DOHH2 (cell line): ENCODE results near the gene LRMDA.
A peak's percentile ranks its signal among the peaks of the same experiment; 100 is the strongest.

ENCODE experiments used
- H3F3A ChIP-seq: fragments of 200-600 bp; sonication (generic), shearing (Covaris generic); 2 replicates; pipeline ENCODE4 v1.6.0; 2016; ENCODE audit warnings: antibody characterized with exemption, mild to moderate bottlenecking; ENCODE audit not compliant: control insufficient read depth, insufficient read depth
- H3K27ac ChIP-seq: fragments of 200-600 bp; sonication (generic); 2 replicates; pipeline ENCODE4 v1.5.1; 2014; ENCODE audit warnings: low read depth, mild to moderate bottlenecking, low read length, moderate library complexity
- H3K27me3 ChIP-seq: fragments of 200-600 bp; sonication (generic); 2 replicates; pipeline ENCODE4 v1.6.1; 2014; ENCODE audit warnings: mild to moderate bottlenecking, low read length, mixed read lengths; ENCODE audit not compliant: control insufficient read depth
- H3K36me3 ChIP-seq: fragments of 200-600 bp; sonication (generic); 2 replicates; pipeline ENCODE4 v1.6.1; 2014; ENCODE audit warnings: mild to moderate bottlenecking, low read length, moderate library complexity, mixed read lengths; ENCODE audit not compliant: control insufficient read depth
- H3K4me1 ChIP-seq: fragments of 200-600 bp; sonication (generic); 2 replicates; pipeline ENCODE4 v1.6.1; 2014; ENCODE audit warnings: mild to moderate bottlenecking, low read length, mixed read lengths; ENCODE audit not compliant: control insufficient read depth
- H3K4me2 ChIP-seq: fragments of 200-600 bp; sonication (generic); 2 replicates; pipeline ENCODE4 v1.6.0; 2014; ENCODE audit warnings: mild to moderate bottlenecking, low read length, moderate library complexity
- H3K4me3 ChIP-seq: fragments of 200-600 bp; sonication (generic); 2 replicates; pipeline ENCODE4 v1.5.1; 2014; ENCODE audit warnings: mild to moderate bottlenecking, low read length, mixed read lengths
- H3K79me2 ChIP-seq: fragments of 200-600 bp; sonication (generic); 2 replicates; pipeline ENCODE4 v1.6.1; 2014; ENCODE audit warnings: mild to moderate bottlenecking, low read length, mixed read lengths; ENCODE audit not compliant: control insufficient read depth
- H3K9me2 ChIP-seq: fragments of 200-600 bp; sonication (generic); replicated peaks from 2 replicates; pipeline ENCODE4 v1.6.1; 2014; ENCODE audit warnings: mild to moderate bottlenecking, low read length, mixed read lengths; ENCODE audit not compliant: control insufficient read depth
- H3K9me3 ChIP-seq: fragments of 200-600 bp; sonication (generic); 2 replicates; pipeline ENCODE4 v1.6.1; 2014; ENCODE audit warnings: antibody characterized with exemption, low read length, mixed read lengths; ENCODE audit not compliant: control insufficient read depth, insufficient read depth
- H4K20me1 ChIP-seq: fragments of 200-600 bp; sonication (generic); 2 replicates; pipeline ENCODE4 v1.6.0; 2014; ENCODE audit warnings: low read depth, mild to moderate bottlenecking, antibody characterized with exemption, low read length, moderate library complexity; ENCODE audit not compliant: control insufficient read depth, insufficient read depth
- EZH2phosphoT487 ChIP-seq: fragments of 200-600 bp; sonication (generic); IDR thresholded peaks from 2 replicates; pipeline ENCODE4 v1.6.1; 2017; ENCODE audit warnings: borderline replicate concordance, mild to moderate bottlenecking, antibody characterized with exemption, low read length, moderate library complexity, mixed read lengths
- TF ChIP-seq, protein P1 (sequence below): fragments of 200-600 bp; sonication (generic); IDR thresholded peaks from one replicate; pipeline ENCODE4 v1.5.1; 2014; ENCODE audit warnings: antibody characterized with exemption, mild to moderate bottlenecking, low read depth, low read length; ENCODE audit not compliant: poor library complexity, severe bottlenecking

LRMDA gene

DNA sequence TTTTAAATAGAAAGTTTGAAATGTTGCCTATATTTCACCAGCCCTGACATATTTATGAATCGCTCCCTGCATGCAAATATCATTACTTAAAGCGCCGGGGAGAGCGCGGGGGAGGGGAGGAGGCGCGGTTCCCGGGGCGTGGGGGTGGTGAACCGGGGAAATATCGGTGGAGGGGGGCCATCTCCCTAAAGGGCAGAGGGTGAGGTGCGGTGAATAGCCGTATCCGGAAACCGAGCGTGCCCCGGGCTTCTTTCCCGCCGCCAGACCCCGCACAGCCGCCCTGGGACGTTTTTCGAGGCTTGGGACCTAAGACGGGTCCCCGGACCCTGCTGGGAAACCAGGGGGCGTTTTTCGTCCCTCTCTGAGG lies 22.9 kb upstream of the LRMDA start:
- H3K79me2 ChIP-seq, result no peaks in the 10 kb centered on the region
- H3K27ac ChIP-seq, result no peak overlapping the region
- no peaks in the 10 kb centered on the region for H3K9me2 ChIP-seq
- H4K20me1 ChIP-seq, result no peaks in the 10 kb centered on the region
- no peak overlapping the region for H3K4me2 ChIP-seq
- H3K27me3 ChIP-seq, result no peaks in the 10 kb centered on the region
- no peaks in the 10 kb centered on the region for H3F3A ChIP-seq
- H3K4me1 ChIP-seq, result no peaks in the 10 kb centered on the region
- no peak for TF ChIP-seq EZH2phosphoT487
- TF ChIP-seq, protein P1, sequence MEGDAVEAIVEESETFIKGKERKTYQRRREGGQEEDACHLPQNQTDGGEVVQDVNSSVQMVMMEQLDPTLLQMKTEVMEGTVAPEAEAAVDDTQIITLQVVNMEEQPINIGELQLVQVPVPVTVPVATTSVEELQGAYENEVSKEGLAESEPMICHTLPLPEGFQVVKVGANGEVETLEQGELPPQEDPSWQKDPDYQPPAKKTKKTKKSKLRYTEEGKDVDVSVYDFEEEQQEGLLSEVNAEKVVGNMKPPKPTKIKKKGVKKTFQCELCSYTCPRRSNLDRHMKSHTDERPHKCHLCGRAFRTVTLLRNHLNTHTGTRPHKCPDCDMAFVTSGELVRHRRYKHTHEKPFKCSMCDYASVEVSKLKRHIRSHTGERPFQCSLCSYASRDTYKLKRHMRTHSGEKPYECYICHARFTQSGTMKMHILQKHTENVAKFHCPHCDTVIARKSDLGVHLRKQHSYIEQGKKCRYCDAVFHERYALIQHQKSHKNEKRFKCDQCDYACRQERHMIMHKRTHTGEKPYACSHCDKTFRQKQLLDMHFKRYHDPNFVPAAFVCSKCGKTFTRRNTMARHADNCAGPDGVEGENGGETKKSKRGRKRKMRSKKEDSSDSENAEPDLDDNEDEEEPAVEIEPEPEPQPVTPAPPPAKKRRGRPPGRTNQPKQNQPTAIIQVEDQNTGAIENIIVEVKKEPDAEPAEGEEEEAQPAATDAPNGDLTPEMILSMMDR, result no peak
- H3K4me3 ChIP-seq, result no peak overlapping the region
- no peaks in the 10 kb centered on the region for H3K36me3 ChIP-seq
- H3K9me3 ChIP-seq, result peaks cover 2% of the 10 kb centered on the region; the same call in 1 of the 2 replicates

DNA sequence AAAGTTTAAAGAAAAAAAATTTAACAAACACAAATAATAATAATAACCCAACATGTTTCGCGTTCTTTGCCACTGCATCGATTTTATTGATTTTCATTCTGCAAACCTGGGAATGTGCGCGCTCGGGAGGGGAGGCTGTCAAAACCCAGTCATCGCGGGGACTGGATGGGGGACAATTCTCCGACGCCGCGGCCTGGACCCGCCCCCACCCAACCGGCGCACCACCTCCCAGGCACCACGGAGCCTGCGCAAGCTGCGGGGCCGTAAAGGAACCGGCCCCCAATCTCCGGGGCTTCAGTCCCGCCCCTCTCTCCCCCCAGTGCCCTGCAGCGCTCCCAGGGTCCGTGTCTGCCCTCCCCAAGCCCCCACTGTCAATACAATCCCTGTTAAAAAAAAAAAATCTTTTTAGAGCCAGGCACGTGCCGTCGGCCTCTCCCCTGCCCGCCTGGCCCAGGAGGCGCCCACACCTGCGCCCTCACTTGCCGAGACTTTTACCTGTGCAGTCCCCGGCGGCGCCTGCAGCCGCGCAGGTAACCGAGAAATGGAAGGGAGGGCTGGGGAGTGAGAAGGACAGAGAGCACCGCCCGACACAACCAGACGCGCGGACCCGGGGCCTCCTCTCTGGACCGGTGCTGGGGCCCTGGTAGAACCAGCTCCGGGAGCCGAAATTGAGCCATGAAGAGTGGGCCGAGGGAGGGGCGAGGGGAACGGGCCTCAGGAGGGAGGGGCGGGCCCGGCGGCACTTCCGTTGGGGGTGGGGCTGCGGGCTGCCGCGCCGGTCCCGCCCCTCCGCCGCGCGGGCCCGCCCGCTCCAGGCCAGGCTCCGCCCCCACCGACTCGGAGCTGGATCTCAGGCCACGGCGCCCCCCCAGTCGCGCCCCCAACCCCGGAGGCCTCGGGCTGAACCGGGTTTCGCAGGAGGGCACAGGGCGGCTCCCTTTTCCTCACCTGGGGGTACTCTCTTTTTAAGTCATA lies 22.2 kb upstream of the LRMDA start:
- no peak overlapping the region for H3K27ac ChIP-seq
- H3F3A ChIP-seq, result no peaks in the 10 kb centered on the region
- H3K36me3 ChIP-seq, result no peaks in the 10 kb centered on the region
- no peaks in the 10 kb centered on the region for H3K79me2 ChIP-seq
- H3K4me3 ChIP-seq, result peak overlapping the region; percentile 62
- no peak for TF ChIP-seq EZH2phosphoT487
- TF ChIP-seq, protein P1, result no peak
- no peaks in the 10 kb centered on the region; the same call in 1 of the 2 replicates for H3K9me3 ChIP-seq
- no peaks in the 10 kb centered on the region for H3K9me2 ChIP-seq
- H4K20me1 ChIP-seq, result no peaks in the 10 kb centered on the region
- H3K4me1 ChIP-seq, result no peaks in the 10 kb centered on the region
- H3K4me2 ChIP-seq, result peak overlapping the region; percentile 51
- H3K27me3 ChIP-seq, result no peaks in the 10 kb centered on the region

GRCh38 chr10:75410132-75411005 lies 21.1 kb upstream of the LRMDA start:
- Histone ChIP-seq H3K9me2 (no peaks in the 10 kb centered on the region), H3K4me2 (no peak overlapping the region), H3K9me3 (no peaks in the 10 kb centered on the region; the same call in 1 of the 2 replicates), H3F3A (no peaks in the 10 kb centered on the region), H3K36me3 (no peaks in the 10 kb centered on the region), H3K79me2 (no peaks in the 10 kb centered on the region), H3K27me3 (no peaks in the 10 kb centered on the region), H4K20me1 (no peaks in the 10 kb centered on the region), H3K4me3 (no peak overlapping the region), H3K4me1 (no peaks in the 10 kb centered on the region), H3K27ac (no peak overlapping the region)
- no peak for TF ChIP-seq EZH2phosphoT487
- TF ChIP-seq, protein P1, result no peak
